HAP-1 (cell line): Measurements from ENCODE around the gene ULK3.
A peak's percentile ranks its signal among the peaks of the same experiment; 100 is the strongest.

Experiments used
- DNase-seq, 2 experiments: peaks; one replicate each; pipeline ENCODE4 v3.0.0-alpha.2; 2016 to 2020; ENCODE audit warnings: low spot score in 2 of 2
- H3K27me3 ChIP-seq: fragments of 250-450 bp; sonication (Bioruptor Pico); 2 replicates; pipeline ENCODE4 v1.5.1; 2020; ENCODE audit warnings: low read depth, mild to moderate bottlenecking, moderate library complexity
- H3K36me3 ChIP-seq: fragments of 250-450 bp; sonication (Bioruptor Pico); replicated peaks from 2 replicates; pipeline ENCODE4 v1.5.1; 2020; ENCODE audit warnings: mild to moderate bottlenecking
- H3K4me1 ChIP-seq: fragments of 250-450 bp; sonication (Bioruptor Pico); 2 replicates; pipeline ENCODE4 v1.5.1; 2020; ENCODE audit warnings: mild to moderate bottlenecking
- H3K4me3 ChIP-seq: fragments of 250-450 bp; sonication (Bioruptor Pico); 2 replicates; pipeline ENCODE4 v1.5.1; 2020; ENCODE audit warnings: mild to moderate bottlenecking, moderate library complexity
- H3K9me3 ChIP-seq: fragments of 250-450 bp; sonication (Bioruptor Pico); 2 replicates; pipeline ENCODE4 v1.5.1; 2020; ENCODE audit warnings: mild to moderate bottlenecking, moderate library complexity
- in situ Hi-C: fragments of 300-500 bp; cut with MboI; formaldehyde crosslinking; loops from 3 replicates; pipeline ENCODE4 v1.14.3; 2020; ENCODE audit warnings: low sequenced_read_pairs, inconsistent platforms, mixed read lengths

The ULK3 gene

DNA sequence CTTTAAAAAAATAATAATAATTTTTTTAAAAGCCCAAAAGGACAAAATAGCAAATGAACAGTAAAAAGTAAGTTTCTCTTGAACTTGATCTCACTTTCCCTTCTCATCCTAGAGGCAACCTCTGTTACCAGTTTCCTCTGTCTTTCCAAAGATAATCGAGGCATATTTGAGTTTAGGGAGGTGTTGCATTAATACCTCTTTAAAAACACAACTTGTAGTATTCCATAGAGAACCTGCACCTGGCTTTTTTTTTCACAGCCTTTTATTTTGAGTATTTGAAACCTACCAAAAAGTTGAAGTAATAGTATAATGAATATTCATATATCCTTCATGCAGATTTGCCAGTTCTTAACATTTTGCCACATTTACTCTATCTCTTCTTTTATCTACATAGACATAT lies 51.9 kb downstream of the ULK3 start:
- Histone ChIP-seq H3K9me3 (no peaks in the 10 kb centered on the region), H3K36me3 (peaks cover 35% of the 10 kb centered on the region), H3K27me3 (no peaks in the 10 kb centered on the region), H3K4me3 (no peak overlapping the region), H3K4me1 (peaks cover 3% of the 10 kb centered on the region; the same call in 1 of the 2 replicates)
- DNase-seq = no peak
- in situ Hi-C loops = no loop called here

DNA sequence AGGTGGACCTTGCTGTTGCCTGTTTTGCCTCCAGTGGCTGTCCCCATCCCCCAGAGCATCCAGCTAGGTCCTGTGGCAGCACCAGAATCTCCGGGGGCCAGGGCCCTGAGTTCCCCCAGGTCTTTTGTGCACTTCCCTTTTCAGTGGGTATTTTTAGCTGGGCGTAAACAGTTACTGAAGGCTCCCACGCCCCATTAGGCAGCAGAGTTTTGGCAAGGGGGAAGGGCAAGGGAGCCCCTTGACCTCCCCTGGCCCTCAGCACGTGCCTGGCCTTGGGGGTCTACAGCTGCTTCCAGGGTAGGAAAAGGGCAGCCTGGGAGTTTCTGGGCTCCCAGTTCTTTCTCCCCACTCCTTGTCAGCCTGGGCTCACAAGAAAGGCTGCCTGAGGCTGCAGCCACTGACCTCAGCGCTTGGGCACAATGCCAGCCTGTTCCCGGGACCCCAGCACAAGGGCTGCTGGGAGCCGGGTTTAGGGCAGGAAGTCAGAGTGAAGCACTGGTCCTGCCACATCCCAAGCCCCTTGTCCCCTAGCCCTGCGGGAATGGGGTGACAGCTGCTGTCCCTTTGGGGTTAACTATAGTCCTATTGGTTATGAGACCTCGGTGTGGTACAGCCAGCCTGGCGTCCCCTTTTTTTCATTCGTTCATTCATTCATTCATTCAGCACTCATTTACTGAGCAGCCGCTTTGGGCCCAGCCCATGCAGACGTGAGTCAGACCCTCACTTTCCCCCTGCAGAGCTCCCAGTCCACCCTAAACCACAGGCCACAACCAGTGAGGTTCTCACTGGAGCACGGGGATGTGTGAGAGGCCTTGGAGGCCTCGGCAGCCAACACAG lies 52.7 kb downstream of the ULK3 start:
- no peak overlapping the region for H3K4me3 ChIP-seq
- no peaks in the 10 kb centered on the region for H3K27me3 ChIP-seq
- no peaks in the 10 kb centered on the region for H3K9me3 ChIP-seq
- peaks cover 39% of the 10 kb centered on the region for H3K36me3 ChIP-seq
- H3K4me1 ChIP-seq = peaks cover 3% of the 10 kb centered on the region; the same call in 1 of the 2 replicates
- DNase-seq = peak in 1 of 2 experiments; percentile 65
- in situ Hi-C loops = no loop called here

DNA sequence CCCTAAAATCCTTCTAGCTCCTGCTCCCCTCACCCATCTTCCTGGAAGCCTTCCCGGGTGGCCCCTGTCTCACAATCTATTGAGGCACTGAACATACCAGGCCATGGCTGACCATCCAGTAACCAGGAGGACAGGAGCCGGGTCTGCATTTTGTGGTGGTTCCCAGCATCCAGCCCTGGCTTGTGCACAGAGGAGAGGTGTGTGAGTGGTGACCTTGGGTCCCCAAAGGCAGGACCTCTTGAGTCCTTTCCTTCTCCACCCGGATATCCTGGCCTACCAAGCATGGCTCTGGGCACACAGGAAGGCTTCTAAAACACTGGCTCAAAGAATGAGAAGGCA lies 53.2 kb downstream of the ULK3 start:
- DNase-seq = no peak
- H3K4me1 ChIP-seq = peaks cover 3% of the 10 kb centered on the region
- H3K9me3 ChIP-seq = no peaks in the 10 kb centered on the region
- H3K4me3 ChIP-seq = no peak overlapping the region
- no peaks in the 10 kb centered on the region for H3K27me3 ChIP-seq
- peaks cover 43% of the 10 kb centered on the region for H3K36me3 ChIP-seq
- in situ Hi-C loops = no loop called here

DNA sequence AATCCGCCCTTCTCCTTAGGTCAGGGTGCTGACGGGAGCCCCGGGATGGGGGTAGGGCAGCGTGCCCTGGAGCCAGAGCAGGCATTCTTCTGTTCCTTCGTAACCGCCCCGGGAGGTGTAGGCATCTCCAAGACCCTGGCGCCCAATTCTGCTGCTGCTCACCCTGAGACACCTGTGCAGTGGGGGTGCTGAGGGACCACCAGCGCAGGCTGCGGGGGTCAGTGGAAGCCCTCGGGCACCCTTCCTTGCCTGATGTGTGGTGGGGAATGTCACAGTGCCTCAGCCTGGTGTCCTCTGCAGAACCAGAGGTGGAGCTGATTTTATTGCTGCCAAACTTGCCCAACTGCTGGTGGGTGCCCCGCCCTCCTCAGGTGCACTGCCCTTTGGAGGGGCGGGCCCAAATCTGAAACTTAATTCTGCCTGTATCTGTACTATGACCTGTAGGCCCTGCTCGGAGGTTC lies 53.8 kb downstream of the ULK3 start:
- in situ Hi-C loops = no loop called here
- Histone ChIP-seq H3K9me3 (no peaks in the 10 kb centered on the region), H3K27me3 (no peaks in the 10 kb centered on the region), H3K4me3 (no peak overlapping the region), H3K36me3 (peaks cover 48% of the 10 kb centered on the region), H3K4me1 (peaks cover 8% of the 10 kb centered on the region)
- peak in 1 of 2 experiments; percentile 12 for DNase-seq

GRCh38 chr15:74788683-74789151 lies 54.2 kb downstream of the ULK3 start:
- Histone ChIP-seq H3K9me3 (no peaks in the 10 kb centered on the region), H3K36me3 (peaks cover 53% of the 10 kb centered on the region), H3K4me1 (peaks cover 13% of the 10 kb centered on the region), H3K4me3 (no peak overlapping the region), H3K27me3 (no peaks in the 10 kb centered on the region)
- in situ Hi-C loops = no loop called here
- no peak for DNase-seq

DNA sequence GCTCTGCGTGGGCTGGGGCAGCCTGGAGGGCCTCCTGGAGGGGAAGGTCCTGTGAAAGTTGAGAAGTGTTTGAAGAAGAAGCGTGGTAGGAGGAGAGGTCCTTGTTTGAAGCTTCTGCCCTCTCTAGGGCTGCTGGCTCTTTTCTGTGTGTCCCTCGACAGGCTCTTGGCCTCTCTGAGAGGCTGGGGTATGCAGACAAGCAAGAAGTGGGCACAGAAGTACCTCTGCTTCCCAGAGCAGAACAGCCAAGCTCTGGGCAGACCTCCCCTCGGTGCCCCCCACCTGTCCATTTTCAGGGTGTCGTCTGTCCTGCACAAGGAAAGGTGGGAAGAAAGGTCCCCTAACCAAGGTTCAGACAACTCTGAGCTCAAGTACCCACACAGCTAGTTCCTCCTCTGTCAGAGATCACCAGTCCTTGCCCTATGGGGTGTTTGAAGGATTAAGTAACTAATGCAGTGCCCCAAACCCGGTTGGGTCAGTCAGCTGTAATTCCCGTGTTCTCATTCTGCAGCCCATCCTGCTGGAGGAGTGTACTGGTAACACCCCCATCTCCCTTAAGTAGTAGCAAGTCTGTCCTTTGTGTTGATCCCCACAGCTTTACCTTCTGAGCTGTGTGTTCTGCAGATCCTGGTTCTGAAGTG lies 54.8 kb downstream of the ULK3 start:
- H3K9me3 ChIP-seq = no peaks in the 10 kb centered on the region
- H3K36me3 ChIP-seq = peaks cover 59% of the 10 kb centered on the region
- in situ Hi-C loops = no loop called here
- DNase-seq = no peak
- H3K27me3 ChIP-seq = no peaks in the 10 kb centered on the region
- H3K4me3 ChIP-seq = no peak overlapping the region
- peaks cover 19% of the 10 kb centered on the region for H3K4me1 ChIP-seq

DNA sequence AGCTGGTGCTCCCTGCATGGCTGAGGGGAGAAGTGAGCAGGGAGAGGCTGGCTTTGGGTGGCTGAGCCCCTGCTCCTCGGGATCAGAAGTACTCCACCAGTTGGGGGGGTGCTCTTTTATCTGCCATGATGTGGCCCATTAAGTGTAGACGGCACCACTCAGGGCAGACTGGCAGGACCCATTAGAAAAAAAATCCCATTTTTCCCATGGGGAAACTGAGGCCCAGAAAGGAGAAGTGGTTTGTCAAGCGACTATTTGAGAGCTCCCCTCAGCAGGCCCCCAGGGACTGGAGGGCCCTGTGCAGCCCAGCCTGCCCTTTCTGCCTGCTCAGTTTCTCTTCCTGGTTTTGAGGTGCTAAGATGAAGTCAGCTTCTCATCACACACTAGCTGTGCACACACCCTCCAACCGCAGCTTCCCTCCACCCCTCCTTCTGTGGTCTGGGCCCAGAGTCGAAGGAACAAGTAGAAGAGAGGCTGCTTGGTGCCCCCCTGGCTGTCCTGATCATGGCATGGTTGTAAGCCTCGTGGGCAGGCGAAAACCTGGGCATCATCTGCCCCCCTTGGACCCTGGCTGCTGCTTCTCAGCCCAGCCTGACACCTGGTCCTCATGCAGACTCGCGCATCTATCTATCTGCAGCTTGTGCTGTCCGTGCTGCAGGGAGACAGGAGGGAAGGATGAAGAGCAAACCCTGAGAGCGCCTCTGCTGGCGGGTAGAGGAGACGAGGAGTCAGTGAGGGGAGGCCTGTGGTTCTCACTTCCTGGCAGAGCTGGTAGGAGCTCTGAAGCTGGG lies 55.5 kb downstream of the ULK3 start:
- DNase-seq = peak; percentile 76 to 81
- in situ Hi-C loops = no loop called here
- H3K4me3 ChIP-seq = no peak overlapping the region
- peaks cover 56% of the 10 kb centered on the region for H3K36me3 ChIP-seq
- H3K9me3 ChIP-seq = no peaks in the 10 kb centered on the region
- H3K4me1 ChIP-seq = peaks cover 22% of the 10 kb centered on the region
- H3K27me3 ChIP-seq = no peaks in the 10 kb centered on the region

GRCh38 chr15:74786551-74787165 lies 56.3 kb downstream of the ULK3 start:
- DNase-seq = no peak
- in situ Hi-C loops = no loop called here
- Histone ChIP-seq H3K9me3 (no peaks in the 10 kb centered on the region), H3K4me1 (peaks cover 23% of the 10 kb centered on the region), H3K4me3 (no peak overlapping the region), H3K36me3 (peaks cover 56% of the 10 kb centered on the region), H3K27me3 (no peaks in the 10 kb centered on the region)
